DMS114 treated with DMSO at 0.1 percent for 48 hours (cell line): ENCODE measurements around the gene NXPE2.

Experiments used
- DNase-seq: peaks from one replicate; lab custom pipeline; 2025; ENCODE audit not compliant: unreplicated experiment; lab: John Stamatoyannopoulos, UW

NXPE2 gene

GRCh38 chr11:114738954-114739353, 60.6 kb downstream of the NXPE2 start:
- no peak for DNase-seq

GRCh38 chr11:114745150-114745671, 66.9 kb downstream of the NXPE2 start:
- DNase-seq = no peak

- no peak for DNase-seq
Observed at GRCh38 chr11:114746013-114746412, 67.7 kb downstream of the NXPE2 start.
